Neuronal stem cell (in vitro differentiated cells): ENCODE data around the gene CNDP2.

Source experiments
- DNase-seq: peaks from one replicate; pipeline ENCODE4 v3.0.0-alpha.2; 2013; ENCODE audit warnings: low spot score
- H2AFZ ChIP-seq: one replicate; pipeline ENCODE4 v1.6.1; 2013; ENCODE audit warnings: mild to moderate bottlenecking, low read length, inconsistent platforms
- H2AK5ac ChIP-seq: 2 replicates; pipeline ENCODE4 v1.6.1; 2013; ENCODE audit warnings: low read depth, mild to moderate bottlenecking, inconsistent platforms, low read length, moderate library complexity, mixed read lengths
- H2BK120ac ChIP-seq: 2 replicates; pipeline ENCODE4 v1.6.1; 2013; ENCODE audit warnings: low read depth, mild to moderate bottlenecking, inconsistent platforms, low read length, moderate library complexity, mixed read lengths
- H2BK12ac ChIP-seq: one replicate; pipeline ENCODE4 v1.6.1; 2013; ENCODE audit warnings: low read length, inconsistent platforms
- H2BK15ac ChIP-seq: 2 replicates; pipeline ENCODE4 v1.6.1; 2013; ENCODE audit warnings: mild to moderate bottlenecking, low read length, inconsistent platforms, mixed read lengths
- H2BK5ac ChIP-seq: one replicate; pipeline ENCODE4 v1.6.1; 2013; ENCODE audit warnings: inconsistent platforms, mild to moderate bottlenecking, low read length, moderate library complexity
- H3K14ac ChIP-seq: one replicate; pipeline ENCODE4 v1.6.1; 2013; ENCODE audit warnings: low read length, inconsistent platforms
- H3K18ac ChIP-seq: 2 replicates; pipeline ENCODE4 v1.6.1; 2013; ENCODE audit warnings: low read length, inconsistent platforms
- H3K23ac ChIP-seq: 2 replicates; pipeline ENCODE4 v1.6.1; 2013; ENCODE audit warnings: low read depth, mild to moderate bottlenecking, mixed read lengths, low read length, inconsistent platforms; ENCODE audit not compliant: poor library complexity
- H3K27ac ChIP-seq: replicated peaks from 3 replicates; pipeline ENCODE4 v1.5.1; 2013; ENCODE audit warnings: low read length, inconsistent platforms
- H3K27me3 ChIP-seq, 3 experiments: 2 replicates each; pipeline ENCODE4 v1.6.1; 2013; ENCODE audit warnings: low read length in 3 of 3, mild to moderate bottlenecking in 2 of 3, inconsistent platforms in 1 of 3, low read depth in 1 of 3, mixed read lengths in 1 of 3, moderate library complexity in 1 of 3; ENCODE audit not compliant: control insufficient read depth in 3 of 3, insufficient read depth in 3 of 3
- H3K36me3 ChIP-seq, 2 donors: replicated peaks in 1 of 2; 2 replicates each; pipeline ENCODE4 v1.6.1; 2013; ENCODE audit warnings: low read length in 2 of 2; ENCODE audit not compliant: control insufficient read depth in 2 of 2, insufficient read depth in 2 of 2
- H3K4ac ChIP-seq: 2 replicates; pipeline ENCODE4 v1.6.1; 2013; ENCODE audit warnings: inconsistent platforms, mild to moderate bottlenecking, low read length, moderate library complexity
- H3K4me1 ChIP-seq, 2 donors: 1 replicate in 1 of 2; 2 replicates in 1 of 2; pipeline ENCODE4 v1.6.1; 2013; ENCODE audit warnings: low read length in 2 of 2, low read depth in 1 of 2; ENCODE audit not compliant: control insufficient read depth in 2 of 2, insufficient read depth in 1 of 2
- H3K4me2 ChIP-seq: one replicate; pipeline ENCODE4 v1.6.1; 2013; ENCODE audit warnings: mild to moderate bottlenecking, low read length, inconsistent platforms; ENCODE audit not compliant: insufficient read depth, poor library complexity, severe bottlenecking
- H3K4me3 ChIP-seq, 2 donors: 2 replicates each; pipeline ENCODE4 v1.5.1; 2013; ENCODE audit warnings: low read length in 2 of 2, mild to moderate bottlenecking in 2 of 2, inconsistent platforms in 1 of 2, moderate library complexity in 1 of 2
- H3K79me1 ChIP-seq: one replicate; pipeline ENCODE4 v1.6.1; 2013; ENCODE audit warnings: low read depth, mild to moderate bottlenecking, inconsistent platforms, low read length, moderate library complexity
- H3K9ac ChIP-seq: one replicate; pipeline ENCODE4 v1.6.1; 2013; ENCODE audit warnings: mild to moderate bottlenecking, low read depth, low read length, inconsistent platforms; ENCODE audit not compliant: poor library complexity
- H3K9me3 ChIP-seq, 2 donors: replicated peaks in 1 of 2; 2 replicates each; pipeline versions ENCODE3 to v1.6.1; 2013; ENCODE audit warnings: low read length in 2 of 2, mild to moderate bottlenecking in 2 of 2, inconsistent platforms in 1 of 2, low read depth in 1 of 2, mixed read lengths in 1 of 2, moderate library complexity in 1 of 2; ENCODE audit not compliant: control insufficient read depth in 2 of 2, insufficient read depth in 1 of 2
- H4K8ac ChIP-seq: one replicate; pipeline ENCODE4 v1.6.1; 2013; ENCODE audit warnings: low read depth, mild to moderate bottlenecking, inconsistent platforms, low read length, moderate library complexity
- H4K91ac ChIP-seq: one replicate; pipeline ENCODE4 v1.6.1; 2013; ENCODE audit warnings: low read length, low read depth, mild to moderate bottlenecking, inconsistent platforms; ENCODE audit not compliant: poor library complexity
- WGBS, 2 donors: extraction: QIAGEN DNeasy Blood & Tissue Kit; methylation state at CpG; one replicate each; pipeline ENCODE4 v1.1.7; 2013; ENCODE audit warnings: missing lambda C conversion rate in 2 of 2, mixed read lengths in 1 of 2; ENCODE audit not compliant: insufficient read length in 2 of 2, insufficient replicate concordance in 1 of 2; ENCODE audit errors: extremely low coverage in 2 of 2; 5-methylcytosine and 5-hydroxymethylcytosine counted together

The CNDP2 gene

GRCh38 chr18:74533666-74534065 is 37.5 kb downstream of the CNDP2 start:
- WGBS, 2 donors = no CpG with 5 or more reads among the region's 12 CpGs
- no peak overlapping the region for H2AK5ac ChIP-seq
- no peaks in the 10 kb centered on the region for H3K79me1 ChIP-seq
- no peak overlapping the region for H3K4me2 ChIP-seq
- H3K27me3 ChIP-seq = peaks cover 0 to 28% (median 0%) of the 10 kb centered on the region in 3 experiments
- no peak overlapping the region for H3K4ac ChIP-seq
- peak overlapping the region; percentile 66 for H2AFZ ChIP-seq
- H2BK15ac ChIP-seq = no peak overlapping the region
- peak overlapping the region; percentile 33 for H3K18ac ChIP-seq
- no peak overlapping the region for H3K27ac ChIP-seq
- H4K91ac ChIP-seq = no peak overlapping the region
- H2BK5ac ChIP-seq = no peak overlapping the region
- H2BK120ac ChIP-seq = no peak overlapping the region
- H3K9ac ChIP-seq = no peak overlapping the region
- no peak for DNase-seq
- no peak overlapping the region for H2BK12ac ChIP-seq
- H3K36me3 ChIP-seq = no peaks in the 10 kb centered on the region
- no peak overlapping the region for H3K23ac ChIP-seq
- no peak overlapping the region for H3K14ac ChIP-seq
- H3K9me3 ChIP-seq = peaks cover 0 to 2% of the 10 kb centered on the region in 2 donors
- no peak overlapping the region for H4K8ac ChIP-seq
- no peak overlapping the region for H3K4me3 ChIP-seq
- peaks cover 0 to 4% of the 10 kb centered on the region in 2 donors for H3K4me1 ChIP-seq

- Histone ChIP-seq H3K4ac (no peak within 1 kb of the TSS), H2BK5ac (no peak within 1 kb of the TSS), H3K27me3 (peaks cover 0 to 28% (median 0%) of the 10 kb centered on the region in 3 experiments), H3K4me1 (peaks cover 0 to 4% of the 10 kb centered on the region in 2 donors), H3K4me2 (no peak within 1 kb of the TSS), H2AK5ac (no peak within 1 kb of the TSS), H3K27ac (no peak within 1 kb of the TSS), H3K4me3 (no peak within 1 kb of the TSS), H2BK12ac (no peak within 1 kb of the TSS), H3K18ac (peak within 1 kb of the TSS; percentile 33), H2AFZ (peak within 1 kb of the TSS; percentile 66), H4K91ac (no peak within 1 kb of the TSS), H3K9ac (peak within 1 kb of the TSS; percentile 30), H3K36me3 (no peaks in the 10 kb centered on the region), H3K23ac (no peak within 1 kb of the TSS), H2BK15ac (no peak within 1 kb of the TSS), H3K79me1 (no peaks in the 10 kb centered on the region), H3K14ac (no peak within 1 kb of the TSS), H2BK120ac (no peak within 1 kb of the TSS), H3K9me3 (peaks cover 0 to 2% of the 10 kb centered on the region in 2 donors), H4K8ac (no peak within 1 kb of the TSS)
- DNase-seq = no peak
- WGBS, 2 donors = no CpG with 5 or more reads among the region's 21 CpGs
Measured at GRCh38 chr18:74534150-74534969, 38.2 kb downstream of the CNDP2 start, which contains the start of gene CNDP1. Gene CNDP1, plus strand, starts transcription at chr18:74534500. Its CDS starts 168 bp downstream, at chr18:74534668.

- Histone ChIP-seq H3K23ac (no peak overlapping the region), H3K18ac (no peak overlapping the region), H3K79me1 (no peaks in the 10 kb centered on the region), H3K27ac (no peak overlapping the region), H3K4me2 (no peak overlapping the region), H4K8ac (no peak overlapping the region), H3K4ac (no peak overlapping the region), H2AFZ (no peak overlapping the region), H3K36me3 (no peaks in the 10 kb centered on the region), H3K14ac (no peak overlapping the region), H2BK120ac (no peak overlapping the region), H2AK5ac (no peak overlapping the region), H3K4me3 (no peak overlapping the region), H2BK15ac (no peak overlapping the region), H2BK12ac (no peak overlapping the region), H3K4me1 (peaks cover 0 to 4% of the 10 kb centered on the region in 2 donors), H3K9me3 (peaks cover 0 to 2% of the 10 kb centered on the region in 2 donors), H3K9ac (no peak overlapping the region), H4K91ac (no peak overlapping the region), H3K27me3 (peaks cover 0 to 27% (median 0%) of the 10 kb centered on the region in 3 experiments), H2BK5ac (no peak overlapping the region)
- no CpG with 5 or more reads among the region's 9 CpGs for WGBS, 2 donors
- DNase-seq = no peak
Measured at GRCh38 chr18:74534981-74535649, 39.0 kb downstream of the CNDP2 start.

- H3K36me3 ChIP-seq = no peaks in the 10 kb centered on the region
- peak overlapping the region in 1 of 2 donors; percentile 14 for H3K4me3 ChIP-seq
- no peak overlapping the region for H2BK15ac ChIP-seq
- peaks cover 0 to 25% (median 0%) of the 10 kb centered on the region in 3 experiments for H3K27me3 ChIP-seq
- no peak overlapping the region for H3K23ac ChIP-seq
- no peak overlapping the region for H4K8ac ChIP-seq
- H3K4ac ChIP-seq = no peak overlapping the region
- H4K91ac ChIP-seq = no peak overlapping the region
- no peaks in the 10 kb centered on the region for H3K9me3 ChIP-seq
- no peak overlapping the region for H3K14ac ChIP-seq
- H3K4me2 ChIP-seq = no peak overlapping the region
- H3K4me1 ChIP-seq = no peaks in the 10 kb centered on the region
- H3K27ac ChIP-seq = no peak overlapping the region
- H2AFZ ChIP-seq = no peak overlapping the region
- H2BK12ac ChIP-seq = no peak overlapping the region
- H3K18ac ChIP-seq = peak overlapping the region; percentile 5
- no peak overlapping the region for H2BK5ac ChIP-seq
- WGBS, 2 donors = no CpG with 5 or more reads among the region's 11 CpGs
- DNase-seq = no peak
- H2AK5ac ChIP-seq = no peak overlapping the region
- no peaks in the 10 kb centered on the region for H3K79me1 ChIP-seq
- H2BK120ac ChIP-seq = no peak overlapping the region
- H3K9ac ChIP-seq = no peak overlapping the region
Measured at GRCh38 chr18:74539289-74539688, 43.1 kb downstream of the CNDP2 start.
